Prostate gland (tissue), 2 donors: ENCODE data around the gene CDH22.

ENCODE experiments used
- POLR2A ChIP-seq: fragments of 450-650 bp; IDR thresholded peaks from one replicate; pipeline ENCODE4 v1.6.1; 2016; ENCODE audit warnings: antibody characterized with exemption, mild to moderate bottlenecking
- POLR2AphosphoS5 ChIP-seq: sonication (generic); formaldehyde crosslinking; IDR thresholded peaks from one replicate; pipeline ENCODE4 v1.6.1; 2017; ENCODE audit warnings: antibody characterized with exemption
- TF ChIP-seq, protein P1 (sequence below), 4 experiments: fragments of 200-600 bp in 2 of 4; fragments of 450-650 bp in 2 of 4; sonication (generic) in 2 of 4; IDR thresholded peaks; 1 replicate in 3 of 4; 2 replicates in 1 of 4; pipeline ENCODE4 v1.5.1; 2016 to 2019; ENCODE audit warnings: antibody characterized with exemption in 4 of 4, mild to moderate bottlenecking in 2 of 4, moderate library complexity in 2 of 4

- TF ChIP-seq, protein P1, sequence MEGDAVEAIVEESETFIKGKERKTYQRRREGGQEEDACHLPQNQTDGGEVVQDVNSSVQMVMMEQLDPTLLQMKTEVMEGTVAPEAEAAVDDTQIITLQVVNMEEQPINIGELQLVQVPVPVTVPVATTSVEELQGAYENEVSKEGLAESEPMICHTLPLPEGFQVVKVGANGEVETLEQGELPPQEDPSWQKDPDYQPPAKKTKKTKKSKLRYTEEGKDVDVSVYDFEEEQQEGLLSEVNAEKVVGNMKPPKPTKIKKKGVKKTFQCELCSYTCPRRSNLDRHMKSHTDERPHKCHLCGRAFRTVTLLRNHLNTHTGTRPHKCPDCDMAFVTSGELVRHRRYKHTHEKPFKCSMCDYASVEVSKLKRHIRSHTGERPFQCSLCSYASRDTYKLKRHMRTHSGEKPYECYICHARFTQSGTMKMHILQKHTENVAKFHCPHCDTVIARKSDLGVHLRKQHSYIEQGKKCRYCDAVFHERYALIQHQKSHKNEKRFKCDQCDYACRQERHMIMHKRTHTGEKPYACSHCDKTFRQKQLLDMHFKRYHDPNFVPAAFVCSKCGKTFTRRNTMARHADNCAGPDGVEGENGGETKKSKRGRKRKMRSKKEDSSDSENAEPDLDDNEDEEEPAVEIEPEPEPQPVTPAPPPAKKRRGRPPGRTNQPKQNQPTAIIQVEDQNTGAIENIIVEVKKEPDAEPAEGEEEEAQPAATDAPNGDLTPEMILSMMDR (IDR thresholded peaks at IDR 0.05): no peak
- no peak for TF ChIP-seq POLR2A
- TF ChIP-seq POLR2AphosphoS5: no peak
Measured at GRCh38 chr20:46191611-46192010, 116.7 kb downstream of the CDH22 start.
